Superior temporal gyrus (tissue), 1 donor: Measurements from ENCODE around the gene BMERB1.

Experiments
- DNase-seq: peaks from one replicate; pipeline ENCODE4 v3.0.0-alpha.2; 2016; ENCODE audit errors: extremely low spot score

The BMERB1 gene

GRCh38 chr16:15613676-15614075, 179.3 kb downstream of the BMERB1 start:
- DNase-seq, result no peak

DNA sequence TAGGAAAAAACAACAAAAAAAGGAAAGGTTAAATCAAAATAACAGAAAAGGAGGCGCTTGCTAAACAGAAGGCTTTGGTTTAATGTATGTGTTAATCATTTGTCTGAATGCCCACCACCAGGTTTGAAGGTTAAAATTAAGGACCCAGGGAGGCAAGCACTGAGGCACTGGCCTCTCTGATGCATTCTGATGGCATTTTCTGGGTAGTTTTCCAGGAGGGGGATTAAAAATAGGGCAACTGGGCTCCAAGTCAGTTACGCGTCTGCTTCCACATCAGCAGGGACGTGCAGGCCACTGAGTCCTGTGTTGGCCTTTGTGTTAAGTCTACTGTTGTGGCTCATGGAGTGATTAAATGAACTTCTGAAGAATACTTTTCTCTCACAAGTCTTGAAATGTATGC, 181.6 kb downstream of the BMERB1 start:
- no peak for DNase-seq

- no peak for DNase-seq
Observed at GRCh38 chr16:15616475-15617165, 182.2 kb downstream of the BMERB1 start.

DNA sequence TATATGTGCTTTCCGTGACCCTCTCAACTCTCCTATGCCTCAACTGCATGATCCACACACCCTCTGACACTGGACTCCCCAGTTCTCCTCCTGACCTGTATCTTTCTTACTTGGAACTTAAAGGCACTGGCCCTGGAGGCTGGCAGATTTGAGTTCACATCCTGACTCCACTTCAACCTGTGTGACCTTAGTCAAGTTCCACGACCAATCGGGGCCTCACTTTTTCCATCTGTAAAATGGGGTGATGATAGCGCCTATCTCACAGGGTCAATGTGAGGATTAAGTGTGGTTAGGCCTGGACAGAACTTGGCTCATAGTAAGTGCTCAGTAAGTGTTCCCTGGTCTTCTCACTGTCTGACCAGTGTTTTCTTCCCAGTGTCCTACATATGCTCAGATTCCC, 183.5 kb downstream of the BMERB1 start:
- DNase-seq, result no peak

GRCh38 chr16:15618392-15618791, 184.0 kb downstream of the BMERB1 start:
- DNase-seq, result no peak

- no peak for DNase-seq
Observed at GRCh38 chr16:15620611-15621195, 186.3 kb downstream of the BMERB1 start.

- no peak for DNase-seq
Observed at GRCh38 chr16:15621456-15621855, 187.1 kb downstream of the BMERB1 start.

DNA sequence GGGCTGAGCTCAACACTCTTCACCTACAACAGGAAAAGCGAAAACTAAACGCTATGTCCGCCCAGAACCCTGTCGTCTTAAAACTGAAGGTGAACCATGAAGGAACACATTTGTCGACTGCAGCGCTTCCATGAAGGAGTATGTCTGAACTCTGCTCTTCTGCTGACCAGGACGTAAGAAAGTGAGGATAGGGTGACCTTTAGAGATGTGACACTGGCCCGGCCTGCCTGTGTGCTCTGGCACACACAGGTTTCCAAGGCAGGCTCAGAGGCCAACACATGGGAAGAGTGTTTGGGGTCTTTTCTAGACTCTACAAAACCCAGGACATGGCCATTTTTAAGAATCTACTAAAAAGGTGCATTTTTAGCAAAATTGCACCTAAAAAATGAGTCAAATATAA, 187.5 kb downstream of the BMERB1 start:
- no peak for DNase-seq

DNA sequence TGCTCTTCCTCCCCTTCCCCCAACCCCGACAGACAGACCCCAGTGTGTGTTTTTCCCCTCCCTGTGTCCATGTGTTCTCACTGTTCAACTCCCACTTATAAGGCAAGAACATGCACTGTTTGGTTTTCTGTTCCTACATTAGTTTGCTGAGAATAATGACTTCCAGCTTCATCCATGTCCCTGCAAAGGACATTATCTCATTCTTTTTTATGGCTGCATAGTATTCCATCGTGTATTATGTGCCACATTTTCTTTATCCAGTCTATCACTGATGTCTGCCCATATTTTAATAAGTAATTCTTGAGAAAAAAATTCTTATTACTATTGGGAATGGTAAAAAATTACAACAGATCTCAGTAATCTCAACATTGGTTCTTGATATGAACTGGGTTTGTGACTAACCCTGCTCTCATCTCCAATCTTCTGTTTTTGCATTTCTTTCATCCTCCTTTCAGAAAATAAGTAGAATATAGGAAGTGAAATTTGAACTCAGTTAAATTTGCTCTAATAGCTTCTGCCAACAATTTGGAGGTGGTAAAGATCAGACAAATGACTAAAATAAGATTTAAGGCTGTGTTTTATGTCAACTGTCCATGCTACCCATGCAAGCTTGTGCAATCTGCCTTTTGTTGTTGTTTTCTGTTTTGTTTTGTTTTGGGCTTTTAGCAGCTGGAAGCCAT, 197.5 kb downstream of the BMERB1 start:
- DNase-seq, result no peak

DNA sequence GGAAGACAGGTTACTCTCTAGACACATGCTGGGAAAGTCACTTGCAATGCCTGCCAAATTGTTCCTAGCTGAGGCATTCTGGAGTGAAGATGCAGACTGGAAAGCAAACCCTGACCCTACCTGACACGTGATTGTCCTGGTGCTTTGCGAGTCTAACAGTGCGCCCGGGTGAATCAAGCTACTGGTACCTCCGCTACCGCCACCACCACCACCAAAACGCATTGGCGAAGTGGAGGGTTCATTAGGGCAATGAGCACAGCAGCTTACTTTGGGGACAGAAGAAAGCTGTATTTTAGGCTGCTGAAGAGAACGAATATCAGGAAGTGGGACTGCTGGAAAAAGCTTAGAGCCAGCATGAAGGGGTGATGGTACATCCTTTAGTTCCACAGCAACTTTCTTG, 201.5 kb downstream of the BMERB1 start:
- no peak for DNase-seq

DNA sequence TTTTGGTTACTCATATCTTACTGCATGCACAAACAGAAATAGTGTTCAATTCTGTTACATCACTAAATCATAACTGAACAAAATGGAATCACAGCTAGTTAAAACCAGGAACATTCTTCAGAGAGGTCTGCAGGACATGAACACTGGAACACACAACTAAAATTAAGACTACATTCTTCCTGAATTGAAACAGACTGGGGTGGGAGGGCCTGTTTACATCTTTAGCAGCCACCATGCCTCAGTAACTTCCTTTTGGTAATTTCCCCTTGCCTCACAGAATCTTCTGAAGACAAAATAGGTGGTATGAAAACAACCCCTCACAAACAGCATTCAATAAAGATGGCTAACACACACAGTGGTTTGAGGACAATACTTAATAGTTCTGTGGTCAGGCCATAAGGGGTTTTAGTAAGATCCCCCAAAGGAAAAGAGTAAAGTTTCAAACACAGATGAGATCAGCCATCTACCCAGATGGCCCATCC, 202.0 kb downstream of the BMERB1 start:
- DNase-seq, result no peak
